Ectodermal cell (in vitro differentiated cells): Measurements from ENCODE around the gene USP2.

Source experiments
- H3K27ac ChIP-seq: 2 replicates; pipeline ENCODE4 v1.7.0; 2013; ENCODE audit warnings: mild to moderate bottlenecking, low read depth, low read length; ENCODE audit not compliant: insufficient read depth, poor library complexity, severe bottlenecking
- H3K27me3 ChIP-seq: 2 replicates; pipeline ENCODE4 v1.7.0; 2013; ENCODE audit warnings: mild to moderate bottlenecking, low read length; ENCODE audit not compliant: insufficient read depth, control insufficient read depth, poor library complexity, severe bottlenecking
- H3K36me3 ChIP-seq: one replicate; pipeline ENCODE4 v1.7.0; 2013; ENCODE audit warnings: low read length; ENCODE audit not compliant: control insufficient read depth, insufficient read depth
- H3K4me1 ChIP-seq: one replicate; pipeline ENCODE4 v1.7.0; 2013; ENCODE audit warnings: low read length; ENCODE audit not compliant: control insufficient read depth, insufficient read depth
- H3K4me3 ChIP-seq: 2 replicates; pipeline ENCODE4 v1.7.0; 2013; ENCODE audit warnings: low read depth, low read length, control low read depth; ENCODE audit not compliant: insufficient read depth
- H3K9me3 ChIP-seq: 2 replicates; pipeline ENCODE4 v1.7.0; 2013; ENCODE audit warnings: mild to moderate bottlenecking, low read length, moderate library complexity; ENCODE audit not compliant: control insufficient read depth
- WGBS, 2 experiments: methylation state at CpG; one replicate each; pipeline ENCODE4 v1.1.7; 2013; ENCODE audit warnings: missing lambda C conversion rate in 2 of 2; 5-methylcytosine and 5-hydroxymethylcytosine counted together

USP2 gene

DNA sequence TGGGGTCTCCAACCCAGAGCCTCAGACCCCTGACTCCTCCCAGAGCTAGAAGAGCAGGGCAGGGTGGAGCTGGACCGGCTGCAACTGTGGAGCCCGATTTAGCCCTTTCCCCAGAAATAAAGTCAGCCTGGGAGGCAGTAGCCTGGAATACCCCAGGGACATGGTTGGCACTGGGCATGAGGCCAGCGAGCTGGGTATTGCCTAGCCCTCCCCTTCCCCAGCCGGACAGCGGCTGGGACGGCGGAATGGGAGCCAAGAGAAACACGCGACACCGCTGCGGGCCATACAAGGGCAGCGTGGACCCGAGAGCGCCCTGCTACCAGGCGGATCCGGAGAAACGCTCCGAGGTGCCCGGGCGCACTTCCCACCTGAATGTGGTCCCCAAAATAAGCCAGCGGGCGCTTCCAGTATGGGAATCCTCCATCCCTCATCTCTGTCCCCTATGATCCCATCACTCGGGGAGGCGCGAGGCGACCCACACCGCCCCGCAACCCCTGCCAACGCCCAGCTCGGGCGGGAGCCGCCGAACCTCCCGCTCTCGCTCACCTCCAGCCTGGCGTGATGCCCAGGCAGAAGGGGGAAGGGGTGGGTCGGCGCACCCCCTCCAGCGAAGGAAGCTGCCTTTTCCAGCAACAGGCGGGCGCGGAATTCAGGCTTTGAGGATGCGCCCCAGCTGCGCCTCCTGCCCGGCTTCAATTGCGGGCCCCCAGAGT, 65.3 kb downstream of the USP2 start:
- WGBS, 2 experiments: 1 to 2% methylated on average over 46 of the region's 46 CpGs
- Histone ChIP-seq H3K4me1 (peaks cover 49% of the 10 kb centered on the region), H3K27ac (no peak overlapping the region)

GRCh38 chr11:119315131-119316015, 66.1 kb downstream of the USP2 start:
- H3K27ac ChIP-seq: no peak overlapping the region
- 9 to 11% methylated on average over 29 of the region's 29 CpGs for WGBS, 2 experiments
- H3K36me3 ChIP-seq: peaks cover 6% of the 10 kb centered on the region
- peak overlapping the region; percentile 41 for H3K4me3 ChIP-seq
- H3K27me3 ChIP-seq: peaks cover 32% of the 10 kb centered on the region
- H3K4me1 ChIP-seq: peaks cover 42% of the 10 kb centered on the region
- no peaks in the 10 kb centered on the region for H3K9me3 ChIP-seq

More for the DNA sequence above, 65.3 kb downstream of the USP2 start:
- Histone ChIP-seq H3K36me3 (peaks cover 3% of the 10 kb centered on the region), H3K9me3 (no peaks in the 10 kb centered on the region), H3K4me3 (peak overlapping the region; percentile 41), H3K27me3 (peaks cover 32% of the 10 kb centered on the region)

GRCh38 chr11:119314726-119315125, 66.8 kb downstream of the USP2 start:
- H3K36me3 ChIP-seq: peaks cover 6% of the 10 kb centered on the region
- H3K9me3 ChIP-seq: no peaks in the 10 kb centered on the region
- peak overlapping the region; percentile 41 for H3K4me3 ChIP-seq
- 85% methylated on average over 18 of the region's 18 CpGs for WGBS, 2 experiments
- H3K27me3 ChIP-seq: peaks cover 32% of the 10 kb centered on the region
- H3K27ac ChIP-seq: no peak overlapping the region
- H3K4me1 ChIP-seq: peaks cover 39% of the 10 kb centered on the region

DNA sequence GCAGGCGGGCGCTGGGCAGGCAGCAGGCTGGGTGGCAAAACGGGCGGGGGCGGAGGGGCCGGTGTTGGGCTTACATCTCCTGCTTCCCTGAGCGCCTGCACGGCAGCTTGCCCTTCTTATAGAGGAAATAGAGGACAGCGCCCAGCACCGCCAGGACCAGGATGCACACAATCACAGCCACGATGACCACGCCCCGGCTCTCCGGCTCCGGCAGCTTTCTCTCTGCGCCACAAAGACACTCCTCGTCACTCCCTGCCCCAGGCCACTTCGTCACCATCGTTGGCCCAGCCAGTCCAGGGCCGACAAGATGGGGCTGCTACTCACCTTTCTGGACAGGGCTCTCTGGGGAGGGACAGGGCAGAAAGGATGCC, 70.8 kb downstream of the USP2 start:
- Histone ChIP-seq H3K27ac (no peak overlapping the region), H3K36me3 (peaks cover 10% of the 10 kb centered on the region), H3K9me3 (no peaks in the 10 kb centered on the region), H3K27me3 (peaks cover 11% of the 10 kb centered on the region), H3K4me3 (no peak overlapping the region), H3K4me1 (peaks cover 19% of the 10 kb centered on the region)
- 94 to 95% methylated on average over 20 of the region's 20 CpGs for WGBS, 2 experiments

DNA sequence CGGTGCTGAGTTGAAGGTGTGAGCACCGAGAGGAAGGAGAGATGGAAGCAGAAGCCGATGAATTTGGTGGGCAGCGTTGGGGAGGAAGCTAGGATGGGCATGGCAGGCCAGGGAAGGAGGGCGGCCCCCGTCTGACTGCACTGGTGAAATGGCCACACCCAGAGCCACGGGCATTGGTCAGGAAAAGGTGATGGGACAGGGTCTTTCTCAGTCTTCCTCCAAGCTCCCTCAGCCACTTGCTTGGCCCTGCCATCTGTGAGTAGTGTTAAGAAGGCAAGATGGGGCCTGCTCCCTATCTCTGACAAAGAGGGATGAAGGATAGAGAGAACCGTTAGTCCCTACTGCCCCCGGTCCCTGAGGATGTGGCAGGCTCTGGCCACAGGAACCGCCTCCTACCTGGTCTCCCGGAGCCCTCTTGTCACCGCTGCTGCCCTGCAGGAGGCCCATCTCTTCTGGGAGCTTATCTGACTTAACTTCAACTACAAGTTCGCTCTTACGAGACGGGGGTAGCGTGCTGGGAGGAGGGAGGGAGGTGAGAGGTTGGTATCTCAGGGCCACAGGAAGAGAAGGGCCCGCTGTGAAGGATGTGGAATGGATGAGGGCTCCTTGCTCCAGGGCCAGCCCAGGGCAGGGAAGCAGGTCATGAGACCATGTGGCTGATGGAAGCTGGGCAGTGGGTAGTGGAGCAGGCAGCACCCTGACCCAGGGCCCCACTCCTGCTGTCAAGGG, 71.4 kb downstream of the USP2 start:
- Histone ChIP-seq H3K9me3 (no peaks in the 10 kb centered on the region), H3K4me3 (no peak overlapping the region), H3K27me3 (peaks cover 5% of the 10 kb centered on the region), H3K4me1 (peaks cover 14% of the 10 kb centered on the region), H3K27ac (no peak overlapping the region), H3K36me3 (peaks cover 10% of the 10 kb centered on the region)
- WGBS, 2 experiments: 91 to 93% methylated on average over 17 of the region's 17 CpGs

- Histone ChIP-seq H3K9me3 (no peaks in the 10 kb centered on the region), H3K4me3 (no peak overlapping the region), H3K4me1 (peaks cover 14% of the 10 kb centered on the region), H3K27me3 (no peaks in the 10 kb centered on the region), H3K27ac (no peak overlapping the region), H3K36me3 (peaks cover 10% of the 10 kb centered on the region)
- 95 to 96% methylated on average over 11 of the region's 11 CpGs for WGBS, 2 experiments
Measured at GRCh38 chr11:119309411-119309810, 72.1 kb downstream of the USP2 start.

DNA sequence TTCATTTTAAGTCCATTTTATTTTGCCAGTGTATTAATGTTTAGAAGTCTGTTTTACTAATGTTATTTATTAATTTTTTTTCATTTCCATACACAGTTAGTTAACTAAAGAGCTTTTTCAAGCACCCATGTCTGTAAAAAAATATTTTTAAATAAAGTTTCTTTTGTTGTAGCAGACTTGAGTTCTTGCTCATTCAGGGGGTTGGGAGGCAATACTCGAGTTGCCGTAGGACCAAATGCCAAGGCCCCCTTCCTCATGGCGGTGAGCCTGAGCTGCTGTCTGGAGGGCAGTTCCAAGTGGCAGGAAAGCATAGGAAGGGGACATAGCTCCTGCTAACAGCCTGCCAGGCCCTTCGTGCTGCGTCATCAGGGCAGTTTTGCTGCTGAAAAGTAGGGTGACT, 73.5 kb downstream of the USP2 start:
- Histone ChIP-seq H3K27ac (no peak overlapping the region), H3K4me1 (peaks cover 14% of the 10 kb centered on the region), H3K9me3 (no peaks in the 10 kb centered on the region), H3K4me3 (no peak overlapping the region), H3K36me3 (peaks cover 7% of the 10 kb centered on the region), H3K27me3 (no peaks in the 10 kb centered on the region)
- WGBS, 2 experiments: 88 to 89% methylated on average over 5 of the region's 5 CpGs

DNA sequence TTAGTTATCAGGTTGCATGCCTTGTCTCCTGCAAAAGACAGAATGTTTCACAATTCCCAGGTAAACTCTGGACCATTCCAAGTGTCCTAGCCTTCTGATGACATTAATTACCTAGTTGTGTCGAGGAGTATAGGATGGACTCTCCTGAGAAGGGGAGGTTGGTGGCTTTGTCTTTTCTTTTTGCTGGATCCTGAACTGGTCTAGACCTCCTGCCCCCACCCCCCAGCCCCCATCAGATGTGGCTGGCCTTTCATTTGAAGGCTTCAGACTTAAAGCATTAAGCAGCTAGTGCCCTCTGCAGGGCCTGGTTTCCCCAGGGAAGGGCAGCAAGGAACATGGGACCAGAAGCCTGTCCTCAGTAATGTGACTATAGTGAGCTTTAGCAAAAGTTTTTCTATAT, 74.3 kb downstream of the USP2 start:
- H3K36me3 ChIP-seq: peaks cover 7% of the 10 kb centered on the region
- WGBS, 2 experiments: 83 to 95% methylated on average over 1 of the region's 1 CpG
- no peaks in the 10 kb centered on the region for H3K27me3 ChIP-seq
- H3K4me1 ChIP-seq: peaks cover 14% of the 10 kb centered on the region
- H3K9me3 ChIP-seq: no peaks in the 10 kb centered on the region
- H3K27ac ChIP-seq: no peak overlapping the region
- no peak overlapping the region for H3K4me3 ChIP-seq

GRCh38 chr11:119306373-119306890, 75.1 kb downstream of the USP2 start:
- WGBS, 2 experiments: 87% methylated on average over 5 of the region's 5 CpGs
- H3K36me3 ChIP-seq: peaks cover 7% of the 10 kb centered on the region
- H3K27ac ChIP-seq: no peak overlapping the region
- no peaks in the 10 kb centered on the region for H3K9me3 ChIP-seq
- H3K4me3 ChIP-seq: no peak overlapping the region
- peaks cover 14% of the 10 kb centered on the region for H3K4me1 ChIP-seq
- H3K27me3 ChIP-seq: no peaks in the 10 kb centered on the region
